ENCODE results near the gene TNNT3.

DNA sequence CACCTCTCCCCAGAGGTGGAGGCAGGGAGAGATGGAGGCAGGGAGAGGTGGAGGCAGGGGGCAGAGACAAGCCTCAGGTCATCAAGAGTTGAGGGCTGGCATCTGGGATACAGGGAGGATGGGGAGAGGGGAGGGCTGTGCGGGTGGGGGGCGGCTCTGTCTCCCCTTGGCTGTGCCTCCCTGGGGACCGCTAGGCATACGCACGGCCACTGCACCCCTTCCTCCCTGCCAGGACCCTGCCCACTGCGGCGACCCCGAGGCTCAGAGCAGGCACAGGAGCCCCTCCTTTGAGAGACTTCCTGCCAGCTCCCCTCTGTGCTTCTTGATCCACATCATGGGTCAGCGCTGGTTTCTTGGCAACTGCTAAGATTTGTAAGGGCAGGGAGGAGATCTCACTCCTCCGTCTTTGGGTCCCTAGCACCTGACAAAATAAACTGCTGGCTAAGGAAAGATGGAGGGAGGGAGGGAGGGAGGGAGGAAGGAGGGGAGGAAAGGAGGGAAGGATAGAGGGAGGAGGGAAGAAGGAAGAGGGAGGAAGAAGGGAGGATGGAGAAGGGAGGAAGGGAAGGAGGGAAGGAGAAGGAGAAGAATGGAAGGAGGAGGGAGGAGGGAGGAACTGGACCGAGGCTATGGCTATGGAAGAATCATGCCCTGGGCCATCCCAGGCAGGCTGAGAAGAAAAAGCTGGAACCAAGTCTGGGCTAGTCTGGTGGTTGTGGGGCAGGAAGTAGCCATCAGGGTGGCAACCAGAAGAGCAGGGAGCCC lies 46.3 kb upstream of the TNNT3 start:
- TF ChIP-seq, protein P1, sequence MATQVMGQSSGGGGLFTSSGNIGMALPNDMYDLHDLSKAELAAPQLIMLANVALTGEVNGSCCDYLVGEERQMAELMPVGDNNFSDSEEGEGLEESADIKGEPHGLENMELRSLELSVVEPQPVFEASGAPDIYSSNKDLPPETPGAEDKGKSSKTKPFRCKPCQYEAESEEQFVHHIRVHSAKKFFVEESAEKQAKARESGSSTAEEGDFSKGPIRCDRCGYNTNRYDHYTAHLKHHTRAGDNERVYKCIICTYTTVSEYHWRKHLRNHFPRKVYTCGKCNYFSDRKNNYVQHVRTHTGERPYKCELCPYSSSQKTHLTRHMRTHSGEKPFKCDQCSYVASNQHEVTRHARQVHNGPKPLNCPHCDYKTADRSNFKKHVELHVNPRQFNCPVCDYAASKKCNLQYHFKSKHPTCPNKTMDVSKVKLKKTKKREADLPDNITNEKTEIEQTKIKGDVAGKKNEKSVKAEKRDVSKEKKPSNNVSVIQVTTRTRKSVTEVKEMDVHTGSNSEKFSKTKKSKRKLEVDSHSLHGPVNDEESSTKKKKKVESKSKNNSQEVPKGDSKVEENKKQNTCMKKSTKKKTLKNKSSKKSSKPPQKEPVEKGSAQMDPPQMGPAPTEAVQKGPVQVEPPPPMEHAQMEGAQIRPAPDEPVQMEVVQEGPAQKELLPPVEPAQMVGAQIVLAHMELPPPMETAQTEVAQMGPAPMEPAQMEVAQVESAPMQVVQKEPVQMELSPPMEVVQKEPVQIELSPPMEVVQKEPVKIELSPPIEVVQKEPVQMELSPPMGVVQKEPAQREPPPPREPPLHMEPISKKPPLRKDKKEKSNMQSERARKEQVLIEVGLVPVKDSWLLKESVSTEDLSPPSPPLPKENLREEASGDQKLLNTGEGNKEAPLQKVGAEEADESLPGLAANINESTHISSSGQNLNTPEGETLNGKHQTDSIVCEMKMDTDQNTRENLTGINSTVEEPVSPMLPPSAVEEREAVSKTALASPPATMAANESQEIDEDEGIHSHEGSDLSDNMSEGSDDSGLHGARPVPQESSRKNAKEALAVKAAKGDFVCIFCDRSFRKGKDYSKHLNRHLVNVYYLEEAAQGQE (IDR thresholded peaks at IDR 0.05) = no peak
- TF ChIP-seq EP300 (IDR thresholded peaks at IDR 0.05) (no peak), TP53 (CRISPR knock-in tag; IDR thresholded peaks at IDR 0.05) (no peak)
- TF ChIP-seq, protein P2, sequence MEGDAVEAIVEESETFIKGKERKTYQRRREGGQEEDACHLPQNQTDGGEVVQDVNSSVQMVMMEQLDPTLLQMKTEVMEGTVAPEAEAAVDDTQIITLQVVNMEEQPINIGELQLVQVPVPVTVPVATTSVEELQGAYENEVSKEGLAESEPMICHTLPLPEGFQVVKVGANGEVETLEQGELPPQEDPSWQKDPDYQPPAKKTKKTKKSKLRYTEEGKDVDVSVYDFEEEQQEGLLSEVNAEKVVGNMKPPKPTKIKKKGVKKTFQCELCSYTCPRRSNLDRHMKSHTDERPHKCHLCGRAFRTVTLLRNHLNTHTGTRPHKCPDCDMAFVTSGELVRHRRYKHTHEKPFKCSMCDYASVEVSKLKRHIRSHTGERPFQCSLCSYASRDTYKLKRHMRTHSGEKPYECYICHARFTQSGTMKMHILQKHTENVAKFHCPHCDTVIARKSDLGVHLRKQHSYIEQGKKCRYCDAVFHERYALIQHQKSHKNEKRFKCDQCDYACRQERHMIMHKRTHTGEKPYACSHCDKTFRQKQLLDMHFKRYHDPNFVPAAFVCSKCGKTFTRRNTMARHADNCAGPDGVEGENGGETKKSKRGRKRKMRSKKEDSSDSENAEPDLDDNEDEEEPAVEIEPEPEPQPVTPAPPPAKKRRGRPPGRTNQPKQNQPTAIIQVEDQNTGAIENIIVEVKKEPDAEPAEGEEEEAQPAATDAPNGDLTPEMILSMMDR (IDR thresholded peaks at IDR 0.05) = no peak
